ENCODE data around the gene NAA20.

Gene NAA20

DNA sequence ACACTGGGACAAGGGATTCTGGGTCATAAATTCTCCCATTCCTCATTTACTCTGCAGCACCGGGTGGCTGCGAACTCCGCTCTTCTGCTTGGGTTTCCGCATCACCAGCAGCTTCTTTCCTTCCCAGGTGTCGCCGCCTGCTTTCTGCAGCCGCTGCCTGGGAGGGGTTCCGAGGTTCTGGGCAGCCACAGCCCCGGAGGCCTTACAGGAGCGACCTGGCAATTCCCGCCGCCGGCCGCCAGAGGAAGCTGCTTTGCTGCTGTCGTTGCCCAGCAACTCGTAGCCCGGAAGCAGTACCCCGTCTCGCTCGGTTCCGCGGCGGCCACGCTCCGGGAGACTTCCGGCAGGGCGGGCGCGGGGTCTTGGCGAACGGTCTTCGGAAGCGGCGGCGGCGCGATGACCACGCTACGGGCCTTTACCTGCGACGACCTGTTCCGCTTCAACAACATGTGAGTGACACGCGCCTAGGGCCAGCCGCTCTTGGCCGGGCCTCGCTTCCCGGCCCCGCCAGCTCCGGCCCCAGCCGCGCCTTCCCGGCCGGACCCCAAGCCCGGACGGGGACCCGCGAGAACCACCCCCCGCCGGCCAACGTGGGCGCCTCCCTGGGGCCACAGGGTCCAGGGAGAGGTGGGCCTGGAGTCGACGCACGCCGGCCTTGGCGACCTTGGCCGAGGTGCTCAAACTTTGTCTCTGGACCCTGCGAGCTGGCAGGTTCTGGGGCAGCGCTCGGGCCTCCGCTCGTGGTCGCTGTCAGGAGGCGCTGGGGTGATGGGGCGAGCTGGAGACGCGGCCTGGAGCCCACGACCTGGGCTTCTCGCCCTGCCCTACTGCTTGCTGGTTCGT is at the start of gene NAA20:
Gene NAA20, plus strand, starts transcription at position 362 of the 843 bp plus-strand sequence. Its CDS starts 35 bp downstream, at position 397.
- DNase-seq: peak; percentile 35

- DNase-seq: no peak
Measured at GRCh38 chr20:19967445-19967844, 49.7 kb upstream of the NAA20 start.

DNA sequence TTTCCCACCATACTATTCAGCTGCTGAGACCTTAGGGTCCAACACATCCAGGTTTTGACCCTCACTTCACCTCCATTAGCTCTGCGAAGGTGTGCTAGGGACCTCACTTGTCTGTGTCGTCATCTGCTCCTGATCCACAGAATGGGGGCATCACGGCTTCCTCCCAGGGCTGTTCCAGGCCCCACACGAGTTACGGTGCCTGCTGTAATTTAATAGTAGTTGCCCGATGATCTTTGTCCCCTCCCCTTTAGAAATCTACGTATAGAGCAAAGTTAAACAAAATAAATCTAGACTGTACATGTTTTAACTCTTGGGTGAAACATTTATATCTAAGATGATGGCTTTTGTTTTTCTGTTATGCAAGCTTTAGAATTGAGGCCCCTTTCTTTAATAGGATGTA is 49.1 kb upstream of the NAA20 start:
- DNase-seq: no peak

DNA sequence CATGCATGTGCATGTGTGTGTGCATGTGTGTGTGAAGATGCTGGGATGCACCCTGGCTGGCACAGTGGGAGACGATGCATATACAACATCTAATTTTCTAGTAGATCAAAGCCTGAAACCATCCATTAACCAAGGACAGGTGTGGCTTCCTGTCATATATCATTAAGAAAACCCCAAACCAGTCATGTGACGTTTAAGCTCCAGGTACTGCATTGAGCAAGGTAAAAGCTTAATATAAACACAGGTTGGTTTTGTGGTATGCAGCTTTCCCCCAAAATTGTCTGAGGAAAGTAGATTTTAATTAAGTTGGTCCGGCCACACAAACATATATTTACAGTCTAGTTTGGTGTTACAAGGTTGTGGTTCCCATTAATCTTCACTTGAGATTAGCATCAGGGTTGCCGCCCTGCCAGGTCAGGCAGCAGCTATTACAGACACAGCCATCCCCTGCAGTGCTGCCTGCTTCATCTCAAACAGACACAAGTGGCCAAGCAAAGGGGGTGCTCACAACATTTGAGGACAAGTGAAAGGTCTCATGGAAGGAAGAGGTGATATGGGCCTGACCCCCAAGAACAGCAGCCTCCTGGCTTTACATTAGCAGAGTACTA is 48.6 kb upstream of the NAA20 start:
- DNase-seq: peak; percentile 32

DNA sequence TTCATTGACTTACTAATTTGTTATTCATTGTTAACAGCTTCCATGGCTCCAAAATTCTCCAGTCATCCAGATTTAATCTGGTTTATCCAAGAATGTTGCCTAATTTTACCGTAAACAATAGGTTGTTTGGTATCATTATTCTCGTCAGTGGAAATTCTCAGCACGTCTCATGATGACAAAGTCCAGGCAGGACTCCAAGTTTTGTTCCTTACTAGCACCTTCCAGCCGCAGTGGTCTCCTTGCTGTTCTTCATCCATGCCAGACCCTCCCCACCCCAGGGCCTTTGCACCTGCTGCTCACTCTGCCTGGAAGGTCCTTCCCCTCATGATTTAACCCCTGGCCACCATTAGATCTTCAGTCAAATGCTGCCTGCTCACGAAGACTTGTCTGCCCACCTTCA is 48.1 kb upstream of the NAA20 start:
- no peak for DNase-seq

DNA sequence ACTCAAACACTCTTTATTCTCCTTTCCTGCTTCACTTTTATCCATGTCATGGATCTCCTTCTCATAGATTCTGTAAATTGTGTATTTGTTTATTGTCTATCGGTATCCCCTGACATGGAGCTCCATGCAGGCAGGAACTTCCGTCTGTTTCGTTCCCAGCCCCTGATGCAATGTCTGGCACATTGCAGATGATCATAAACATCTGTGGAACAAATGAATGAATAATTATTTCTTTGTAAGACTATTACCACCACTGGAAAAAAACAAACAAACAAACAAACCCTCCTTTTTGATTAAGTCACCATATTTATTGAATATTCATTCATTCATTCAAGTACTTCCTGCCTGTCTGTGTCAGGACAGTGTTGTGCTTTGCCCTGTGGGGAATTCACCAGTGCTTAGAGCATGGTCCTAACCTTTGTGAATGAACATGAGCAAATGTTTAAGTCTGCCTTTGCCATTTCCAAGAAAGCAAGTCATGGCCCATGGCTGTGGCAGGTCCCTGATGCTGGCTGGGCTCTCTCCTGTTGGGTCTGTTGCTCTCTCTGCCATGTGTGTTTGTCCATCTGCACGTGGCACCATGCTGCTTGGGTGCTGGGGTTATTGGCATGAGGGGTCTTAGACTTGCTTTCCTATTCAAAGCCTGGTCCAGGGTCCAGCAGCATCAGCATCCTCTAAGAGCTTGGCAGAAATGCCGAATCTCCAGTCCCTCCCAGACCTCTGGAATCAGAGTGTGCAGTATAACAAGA is 47.5 kb upstream of the NAA20 start:
- DNase-seq: no peak

DNA sequence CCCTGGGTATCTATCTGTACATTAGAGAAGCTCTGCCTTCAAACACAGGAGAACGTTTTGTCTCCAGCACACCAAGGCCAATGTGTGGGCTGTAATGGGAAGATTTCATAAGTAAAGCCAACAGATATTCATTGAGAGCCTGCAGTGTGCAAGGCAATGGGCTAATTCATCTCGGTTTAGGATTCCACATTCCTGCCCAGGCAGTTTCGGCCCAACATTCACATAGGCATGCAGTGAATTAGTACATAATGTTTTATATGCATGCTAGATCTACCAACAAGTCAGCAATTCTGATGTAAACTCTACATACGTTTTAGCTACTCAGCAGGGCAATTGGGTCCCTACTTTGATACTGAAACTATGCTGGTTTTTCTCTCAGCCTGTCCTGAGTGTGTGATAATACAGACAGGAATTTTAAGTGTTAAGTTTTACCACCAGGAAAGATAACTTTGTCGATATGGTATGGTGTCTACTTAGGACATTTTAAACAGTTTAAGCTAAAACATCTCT is 46.9 kb upstream of the NAA20 start:
- no peak for DNase-seq

DNA sequence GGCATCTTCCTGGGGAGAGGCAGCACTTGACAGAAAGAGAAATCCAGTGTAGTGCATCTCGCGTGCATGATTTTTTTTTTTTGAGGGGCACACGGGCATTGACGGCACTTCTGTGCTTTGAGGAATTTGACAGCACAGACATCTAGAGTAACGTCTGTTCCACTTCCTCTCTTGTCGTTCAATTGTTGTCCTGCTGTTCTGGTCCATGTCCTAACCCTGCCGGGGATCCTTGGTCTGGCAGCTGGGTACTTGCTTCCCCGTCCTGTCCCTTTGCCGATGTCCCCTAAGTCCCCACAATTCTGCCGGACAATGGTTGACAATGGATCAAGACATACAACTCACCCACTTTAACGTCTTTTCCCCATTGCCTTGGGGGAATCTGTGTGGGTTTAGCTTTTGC is 46.0 kb upstream of the NAA20 start:
- DNase-seq: no peak

DNA sequence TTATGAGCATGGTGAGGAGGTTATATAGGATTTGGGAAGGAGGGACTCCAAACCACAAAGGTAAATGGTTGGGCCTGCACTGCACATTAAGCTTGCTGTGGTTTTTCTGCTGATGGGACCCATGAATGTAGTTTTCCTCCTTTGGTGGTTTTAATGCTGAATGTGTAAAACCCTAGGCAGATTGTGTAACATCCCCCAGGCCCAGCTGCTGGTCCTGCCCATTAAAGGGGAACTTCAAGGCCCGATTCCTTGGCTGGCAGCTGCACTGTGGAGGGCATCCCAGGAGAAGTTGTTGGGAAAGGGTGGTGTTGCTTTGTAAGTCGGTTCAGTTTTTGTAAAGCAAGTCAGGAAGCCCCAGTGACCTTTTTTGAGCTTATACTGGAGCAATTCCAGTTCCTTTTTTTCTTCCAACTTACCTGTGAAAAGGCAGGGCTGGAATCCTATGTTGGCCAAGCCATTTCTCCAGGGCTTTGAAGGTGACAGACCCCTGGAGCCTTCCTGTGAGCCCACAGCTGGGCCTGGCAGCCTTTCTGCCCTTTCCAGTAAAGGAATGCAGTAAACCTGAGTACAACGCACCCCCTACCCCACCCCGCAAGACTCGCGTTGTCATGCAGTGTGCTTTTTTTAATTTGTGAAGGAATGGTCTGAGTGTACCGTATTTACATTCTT is 43.1 kb upstream of the NAA20 start:
- DNase-seq: no peak

DNA sequence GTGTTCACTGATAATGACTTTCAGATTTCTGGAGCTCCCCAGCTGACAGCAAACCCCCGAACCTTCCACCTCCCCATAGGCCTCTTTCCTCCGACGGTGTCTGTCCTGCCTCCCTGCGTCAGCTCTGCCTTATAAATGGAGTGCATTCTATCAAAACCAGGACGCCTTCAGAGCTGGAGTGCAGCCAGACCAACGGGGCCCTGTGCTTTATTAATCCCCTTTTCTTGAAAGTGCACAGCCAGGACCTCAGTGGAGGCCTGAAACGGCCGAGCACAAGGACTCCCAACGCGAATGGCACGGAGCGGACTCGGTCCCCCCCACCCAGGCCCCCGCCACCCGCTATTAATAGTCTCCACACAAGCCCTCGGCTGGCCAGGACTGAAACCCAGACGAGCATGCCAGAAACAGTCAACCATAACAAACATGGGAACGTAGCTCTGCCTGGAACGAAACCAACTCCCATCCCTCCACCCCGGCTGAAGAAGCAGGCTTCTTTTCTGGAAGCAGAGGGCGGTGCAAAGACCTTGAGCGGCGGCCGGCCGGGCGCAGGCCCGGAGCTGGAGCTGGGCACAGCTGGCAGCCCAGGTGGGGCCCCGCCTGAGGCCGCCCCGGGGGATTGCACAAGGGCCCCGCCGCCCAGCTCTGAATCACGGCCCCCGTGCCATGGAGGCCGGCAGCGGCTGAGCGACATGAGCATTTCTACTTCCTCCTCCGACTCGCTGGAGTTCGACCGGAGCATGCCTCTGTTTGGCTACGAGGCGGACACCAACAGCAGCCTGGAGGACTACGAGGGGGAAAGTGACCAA is 42.3 kb upstream of the NAA20 start:
- no peak for DNase-seq

DNA sequence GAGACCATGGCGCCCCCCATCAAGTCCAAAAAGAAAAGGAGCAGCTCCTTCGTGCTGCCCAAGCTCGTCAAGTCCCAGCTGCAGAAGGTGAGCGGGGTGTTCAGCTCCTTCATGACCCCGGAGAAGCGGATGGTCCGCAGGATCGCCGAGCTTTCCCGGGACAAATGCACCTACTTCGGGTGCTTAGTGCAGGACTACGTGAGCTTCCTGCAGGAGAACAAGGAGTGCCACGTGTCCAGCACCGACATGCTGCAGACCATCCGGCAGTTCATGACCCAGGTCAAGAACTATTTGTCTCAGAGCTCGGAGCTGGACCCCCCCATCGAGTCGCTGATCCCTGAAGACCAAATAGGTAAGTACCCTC is 41.7 kb upstream of the NAA20 start:
- no peak for DNase-seq

- no peak for DNase-seq
Measured at GRCh38 chr20:19975901-19976300, 41.3 kb upstream of the NAA20 start.

GRCh38 chr20:19976595-19977372 is 40.4 kb upstream of the NAA20 start:
- no peak for DNase-seq

- DNase-seq: no peak
Measured at GRCh38 chr20:19977373-19977770, 39.8 kb upstream of the NAA20 start.

GRCh38 chr20:19978511-19979210 is 38.5 kb upstream of the NAA20 start:
- no peak for DNase-seq

DNA sequence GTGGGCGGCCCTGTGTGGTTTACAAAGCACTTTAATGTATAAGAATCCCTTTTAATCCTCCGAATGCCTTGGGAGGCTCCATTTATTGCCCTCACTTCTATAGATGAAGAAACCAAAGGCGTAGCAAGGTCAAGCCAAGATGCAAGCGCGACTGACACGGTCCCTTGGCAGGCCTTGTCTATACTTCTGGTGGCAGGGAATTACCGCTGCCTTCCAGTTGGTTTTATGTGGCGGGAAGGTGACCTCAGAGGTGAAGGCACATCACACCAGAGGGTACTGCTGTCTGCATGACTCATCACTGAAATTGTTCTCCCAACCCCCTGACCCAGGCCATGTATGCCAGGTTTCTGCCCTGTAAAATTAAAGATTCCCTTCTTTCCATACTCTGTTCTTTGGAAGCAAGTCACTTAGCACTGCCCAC is 36.1 kb upstream of the NAA20 start:
- DNase-seq: no peak

DNA sequence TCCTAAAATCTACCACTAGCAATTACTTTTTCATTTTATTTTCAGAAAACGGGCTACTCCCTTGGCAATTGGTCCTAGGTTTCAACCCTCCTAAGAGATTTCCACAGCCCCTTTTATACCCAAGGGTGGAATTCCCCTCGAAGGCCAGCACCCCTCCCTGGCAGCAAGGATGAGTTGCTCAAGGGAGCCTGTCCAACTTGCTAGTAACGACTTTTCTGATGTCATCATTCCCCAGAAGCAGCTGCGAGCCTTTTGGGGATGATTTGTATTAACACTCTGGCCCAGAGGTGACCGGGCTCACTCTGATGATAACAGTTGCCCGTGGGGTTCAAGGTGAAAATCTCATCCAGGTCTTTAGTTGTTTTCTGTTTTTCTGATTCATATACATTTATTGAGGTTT is 30.7 kb upstream of the NAA20 start:
- no peak for DNase-seq

DNA sequence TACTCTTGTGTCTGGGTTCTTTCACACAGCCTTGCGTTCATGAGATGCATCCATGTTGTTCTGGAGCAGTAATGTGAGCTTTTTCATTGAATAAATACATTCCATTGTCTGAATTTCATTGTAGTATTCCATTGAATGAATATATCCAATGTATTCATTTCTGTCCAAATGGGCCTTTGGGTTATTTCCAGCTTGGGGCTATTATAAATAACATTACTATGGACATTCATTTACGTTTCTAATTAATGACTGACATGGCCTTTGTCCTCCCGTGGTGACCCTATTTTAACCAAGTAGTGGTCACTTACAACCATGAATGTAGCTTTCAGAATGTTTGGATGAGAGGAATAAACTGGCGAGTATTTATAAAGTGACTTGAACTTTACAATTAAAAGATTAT is 30.1 kb upstream of the NAA20 start:
- DNase-seq: no peak

- DNase-seq: no peak
Measured at GRCh38 chr20:19990850-19991249, 26.3 kb upstream of the NAA20 start.

- no peak for DNase-seq
Measured at GRCh38 chr20:19991308-19991707, 25.9 kb upstream of the NAA20 start.

DNA sequence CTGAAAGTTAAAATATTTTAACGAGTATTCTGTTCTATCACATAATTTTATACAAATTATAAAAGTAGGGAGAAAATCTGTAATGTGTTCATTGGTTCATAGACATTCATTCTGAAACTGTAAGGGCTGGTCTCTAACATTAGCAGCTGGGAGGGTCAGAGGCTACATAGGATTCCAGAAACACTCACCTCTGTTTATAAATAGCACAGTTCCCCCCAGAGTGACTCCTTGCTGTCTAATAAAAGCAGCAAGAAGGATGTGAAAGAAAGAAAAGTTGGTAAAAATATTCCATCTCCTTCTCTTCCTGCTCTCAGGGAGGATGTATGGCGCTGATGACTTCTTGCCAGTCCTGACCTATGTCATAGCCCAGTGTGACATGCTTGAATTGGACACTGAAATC is 25.3 kb upstream of the NAA20 start:
- DNase-seq: no peak

Data from NCI-H2081 treated with DMSO at 0.1 percent for 48 hours (cell line).